ENCODE results near the gene KCP. TPM values are rescaled to one million over a fixed set of nuclear protein-coding genes. Genes with fewer than 3 reads are reported as not detected.
"Not testable (repeated sequence)": the region's sequence is repeated elsewhere in the genome, so short reads cannot be mapped to it uniquely, and the experiment has no call there.

Gene KCP
- 14.5 TPM for total RNA-seq

DNA sequence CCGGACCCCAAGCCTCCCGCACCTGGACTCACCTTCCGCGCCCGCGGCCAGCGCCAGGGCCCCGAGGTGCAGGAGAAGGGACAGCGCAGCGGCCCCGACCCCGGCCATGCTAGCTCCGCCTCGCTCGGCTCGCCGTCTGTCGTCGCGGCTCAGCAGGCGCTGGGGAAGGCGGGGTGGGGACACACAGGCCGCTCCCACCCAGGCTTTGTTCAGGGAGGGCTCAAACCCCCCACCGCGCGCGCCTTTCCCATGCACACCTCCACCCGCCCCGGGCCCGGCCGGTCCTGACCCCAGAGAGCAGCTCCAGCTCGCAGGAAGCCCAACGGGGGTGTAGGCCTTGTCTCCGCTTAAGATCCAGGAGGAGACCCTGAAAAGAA is at the start of gene KCP:
KCP (minus strand) TSS at position 141 of the 377 bp plus-strand sequence; CDS start at position 108, 33 bp downstream.
- DNase-seq (ENCODE audit: low spot score): peak; percentile 42

- DNase-seq (ENCODE audit: low spot score): no peak
These were observed 48.8 kb upstream of the KCP start for GRCh38 chr7:128959296-128959695.

- DNase-seq (ENCODE audit: low spot score): no peak
These were observed 45.5 kb upstream of the KCP start for GRCh38 chr7:128955981-128956380.

- DNase-seq (ENCODE audit: low spot score): no peak
These were observed 44.6 kb upstream of the KCP start for GRCh38 chr7:128954830-128955802.

DNA sequence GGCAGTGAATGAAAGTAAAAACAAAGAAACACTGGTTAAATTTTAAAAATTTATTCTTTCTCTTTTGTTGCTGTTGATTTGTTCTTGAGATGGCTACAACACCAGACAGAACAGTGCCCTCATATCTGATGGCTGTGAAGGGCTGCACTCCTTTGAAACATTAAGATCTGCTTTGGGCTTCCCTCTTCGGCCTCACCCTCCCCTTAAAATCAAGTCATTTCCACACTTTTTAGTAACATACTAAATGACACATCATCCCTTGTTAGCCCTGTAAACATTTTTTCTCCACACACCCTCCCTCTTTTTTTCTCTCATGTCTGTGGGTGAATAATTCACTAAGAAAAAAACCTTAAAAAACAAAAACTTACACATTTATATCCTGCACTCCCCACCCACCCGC is 43.6 kb upstream of the KCP start:
- DNase-seq (ENCODE audit: low spot score): no peak

DNA sequence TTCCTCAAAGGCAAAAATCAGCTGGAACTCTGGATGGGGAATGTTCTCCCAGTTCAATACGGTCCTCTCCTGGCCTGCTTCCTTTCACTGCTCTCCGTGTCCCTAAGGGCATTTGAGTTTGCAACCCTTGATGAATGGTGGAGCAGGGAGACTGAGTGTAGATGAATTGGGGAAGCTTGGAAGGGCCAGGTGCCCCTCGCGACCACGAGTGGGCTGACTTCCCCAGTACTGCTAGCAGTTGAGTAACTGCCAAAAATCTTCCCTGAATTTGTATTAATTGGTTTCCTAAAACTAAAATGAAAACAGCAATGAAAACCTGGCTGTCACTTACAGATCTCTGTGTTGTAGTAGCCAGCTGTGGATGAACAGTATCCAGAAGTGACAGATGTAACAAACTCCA is 40.8 kb upstream of the KCP start:
- no peak for DNase-seq (ENCODE audit: low spot score)

DNA sequence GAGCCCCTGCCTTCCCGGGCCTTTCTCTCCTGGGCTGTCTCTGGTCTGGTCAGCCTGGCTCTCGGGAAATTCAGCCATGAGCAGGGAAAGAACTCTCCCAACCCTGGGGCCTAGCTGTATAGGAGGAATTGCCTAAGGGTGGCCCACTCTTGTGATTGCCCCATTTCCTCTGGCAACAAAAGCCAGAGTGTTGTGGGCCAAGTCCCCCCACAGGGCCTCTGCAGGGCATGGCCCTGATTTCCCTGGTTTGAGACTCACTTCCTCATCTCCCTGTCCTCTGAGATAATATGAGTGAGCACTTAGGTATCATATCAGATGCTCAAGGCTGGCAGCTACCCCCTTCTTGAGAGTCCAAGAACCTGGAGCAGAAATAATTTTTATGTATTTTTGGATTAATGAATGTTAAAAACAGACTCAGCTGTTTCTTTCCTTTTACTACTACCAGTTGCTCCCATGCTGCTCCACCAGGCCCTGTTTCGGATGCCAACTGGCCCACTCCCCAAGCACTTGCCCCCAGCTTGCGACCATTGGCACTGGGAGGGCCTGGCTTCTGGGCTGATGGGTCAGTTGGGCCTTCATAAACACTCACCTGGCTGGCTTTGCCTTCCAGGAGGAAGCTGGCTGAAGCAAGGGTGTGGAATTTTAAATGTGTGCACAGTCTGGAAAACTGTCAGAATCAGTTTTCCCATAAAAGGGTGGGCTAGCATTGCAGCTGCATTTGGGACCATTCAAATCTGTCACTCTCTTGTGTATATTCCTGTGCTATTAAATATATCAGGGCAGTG is 38.7 kb upstream of the KCP start:
- no peak for DNase-seq (ENCODE audit: low spot score)

- DNase-seq (ENCODE audit: low spot score): no peak
These were observed 37.9 kb upstream of the KCP start for GRCh38 chr7:128948312-128948973.

- DNase-seq (ENCODE audit: low spot score): no peak
These were observed 37.3 kb upstream of the KCP start for GRCh38 chr7:128947854-128948253.

GRCh38 chr7:128946936-128947830 is 36.7 kb upstream of the KCP start:
- no peak for DNase-seq (ENCODE audit: low spot score)

- DNase-seq (ENCODE audit: low spot score): no peak
These were observed 35.3 kb upstream of the KCP start for GRCh38 chr7:128945668-128946366.

- no peak for DNase-seq (ENCODE audit: low spot score)
These were observed 34.2 kb upstream of the KCP start for GRCh38 chr7:128944487-128945236.

DNA sequence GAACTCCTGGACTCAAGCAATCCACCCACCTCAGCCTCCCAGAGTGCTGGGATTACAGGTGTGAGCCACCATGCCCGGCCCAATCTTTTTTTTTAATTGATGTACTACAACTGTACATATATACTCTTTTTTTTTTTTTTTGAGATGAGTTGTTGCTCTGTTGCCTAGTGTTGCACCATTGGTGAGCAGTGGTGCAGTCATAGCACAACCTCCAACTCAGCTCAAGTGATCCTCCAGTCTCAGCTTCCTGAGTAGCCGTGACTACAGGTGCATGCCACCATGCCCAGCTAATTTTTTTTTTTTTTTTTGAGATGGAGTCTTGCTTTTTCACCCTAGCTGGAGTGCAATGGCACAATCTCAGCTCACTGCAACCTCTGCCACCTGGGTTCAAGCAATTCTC is 32.7 kb upstream of the KCP start:
- DNase-seq (ENCODE audit: low spot score): not testable (repeated sequence)

DNA sequence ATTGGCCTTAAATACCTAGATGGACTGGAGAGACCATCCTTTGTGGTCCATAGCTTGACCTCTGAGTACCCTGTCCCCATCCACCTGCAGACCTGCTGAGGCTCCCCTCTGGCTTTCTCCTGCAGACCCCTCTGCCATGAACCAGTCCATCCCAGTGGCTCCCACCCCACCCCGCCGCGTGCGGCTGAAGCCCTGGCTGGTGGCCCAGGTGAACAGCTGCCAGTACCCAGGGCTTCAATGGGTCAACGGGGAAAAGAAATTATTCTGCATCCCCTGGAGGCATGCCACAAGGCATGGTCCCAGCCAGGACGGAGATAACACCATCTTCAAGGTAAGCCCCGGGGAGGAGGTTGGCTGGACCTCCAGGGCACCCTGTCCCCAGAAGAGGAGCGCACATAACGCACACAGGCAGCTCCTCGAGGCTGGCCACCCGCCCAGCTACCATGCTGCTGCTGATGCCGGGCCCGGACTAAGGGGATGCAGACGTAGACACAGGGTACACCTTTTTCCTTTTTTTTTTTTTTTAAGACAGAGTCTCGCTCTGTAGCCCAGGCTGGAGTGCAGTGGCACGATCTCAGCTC is 31.5 kb upstream of the KCP start:
- no peak for DNase-seq (ENCODE audit: low spot score)

GRCh38 chr7:128941323-128941890 is 30.9 kb upstream of the KCP start:
- DNase-seq (ENCODE audit: low spot score): no peak

DNA sequence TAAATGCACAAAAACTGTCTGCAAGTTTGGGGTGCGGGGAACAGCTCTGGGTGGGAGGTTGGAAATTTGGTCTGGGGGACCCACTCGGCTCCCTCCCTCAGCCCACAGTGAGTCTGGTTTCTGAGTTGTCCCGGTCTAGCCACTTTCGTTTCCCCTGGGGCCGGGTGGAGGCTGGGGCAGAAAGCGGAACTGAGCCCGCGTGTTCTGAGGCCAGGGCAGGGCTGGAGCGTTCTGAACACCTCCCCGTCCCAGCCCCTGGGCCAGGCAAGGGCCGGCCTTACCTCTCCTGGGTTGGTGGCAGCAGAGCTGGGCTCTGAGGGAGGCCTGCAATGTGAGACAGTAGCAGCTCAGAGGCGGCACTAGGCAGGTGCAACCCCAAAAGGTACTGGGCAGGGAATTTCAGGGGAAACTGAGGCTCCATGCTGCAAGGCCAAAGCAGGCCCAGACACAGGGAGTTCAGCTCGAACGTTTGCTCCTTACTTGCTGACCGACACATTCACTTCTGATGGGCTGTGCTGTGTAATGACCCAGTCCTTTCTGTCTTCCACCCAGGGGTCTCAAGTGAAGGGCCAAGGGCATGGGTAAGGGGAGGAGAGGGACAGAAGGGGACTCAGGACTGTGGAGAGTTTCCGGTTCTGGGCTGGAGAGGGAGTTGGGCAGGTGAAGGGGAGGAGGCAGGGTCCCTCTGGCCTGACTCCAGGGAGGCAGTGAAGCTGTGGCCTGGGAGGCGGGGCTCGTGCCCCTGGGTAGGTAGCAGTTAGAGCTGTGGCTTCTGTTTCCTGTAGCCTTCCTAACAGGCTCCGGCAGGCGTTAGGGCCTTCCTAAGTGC is 30.2 kb upstream of the KCP start:
- DNase-seq (ENCODE audit: low spot score): peak; percentile 69

GRCh38 chr7:128939861-128940410 is 29.4 kb upstream of the KCP start:
- no peak for DNase-seq (ENCODE audit: low spot score)

Measured in ureter (tissue), 1 donor.